NCI-H1694 treated with DMSO at 0.1 percent for 48 hours (cell line): ENCODE measurements around the gene RS1.

Source experiments
- DNase-seq: peaks from one replicate; lab custom pipeline; 2025; lab: John Stamatoyannopoulos, UW

Gene RS1

DNA sequence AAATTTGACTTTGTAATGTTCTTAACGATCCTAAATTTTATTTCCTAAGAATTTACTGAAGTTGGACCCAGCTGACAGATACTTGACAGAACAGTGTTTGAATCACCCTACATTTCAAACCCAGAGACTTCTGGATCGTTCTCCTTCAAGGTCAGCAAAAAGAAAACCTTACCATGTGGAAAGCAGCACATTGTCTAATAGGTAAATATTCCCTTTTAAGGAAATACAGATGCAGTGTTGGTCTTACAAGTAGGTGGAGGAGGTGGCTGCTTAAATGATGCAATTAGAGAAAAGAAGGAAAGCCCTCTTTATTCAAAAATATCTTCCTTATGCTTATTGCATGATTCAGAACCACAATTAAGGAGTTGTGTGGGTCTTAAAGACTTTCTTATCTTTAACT is 73.5 kb downstream of the RS1 start:
- DNase-seq, result no peak

DNA sequence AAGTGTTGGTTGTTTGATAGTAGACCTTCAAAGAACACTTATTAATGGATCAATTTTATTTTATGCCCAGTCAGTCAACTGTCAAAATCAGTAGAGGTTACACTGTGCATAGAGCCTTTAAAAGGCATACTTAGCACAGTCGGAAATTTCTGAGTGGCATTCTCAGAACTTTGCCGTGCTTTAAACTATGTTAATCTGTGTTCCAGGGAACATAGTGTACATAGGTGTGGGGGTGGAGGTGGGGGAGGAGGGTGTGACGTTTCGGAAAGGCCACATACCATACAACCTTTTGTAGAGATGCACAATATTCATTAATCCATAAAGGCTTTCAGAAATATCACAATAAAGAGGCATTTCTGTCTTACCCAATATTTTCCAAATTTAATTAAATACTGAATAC is 75.8 kb downstream of the RS1 start:
- DNase-seq, result no peak

DNA sequence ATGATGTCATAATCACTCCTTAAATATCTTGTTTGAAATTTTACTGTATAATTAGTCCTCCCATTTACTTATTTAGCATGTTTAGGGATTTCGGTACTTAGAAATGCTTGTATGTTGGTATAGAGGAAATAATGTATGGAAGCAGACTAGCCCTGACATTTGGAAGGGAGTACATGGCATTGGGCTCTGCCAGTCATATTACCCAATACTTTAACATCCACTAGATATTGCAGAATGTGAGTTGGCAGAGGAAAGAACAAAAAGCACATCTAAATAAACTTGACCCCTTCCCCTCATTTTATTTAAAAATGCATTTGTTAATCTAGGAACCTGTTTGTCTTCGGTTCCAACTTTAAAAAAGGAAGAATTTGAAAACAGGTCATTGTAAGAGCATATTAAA is 77.8 kb downstream of the RS1 start:
- no peak for DNase-seq

DNA sequence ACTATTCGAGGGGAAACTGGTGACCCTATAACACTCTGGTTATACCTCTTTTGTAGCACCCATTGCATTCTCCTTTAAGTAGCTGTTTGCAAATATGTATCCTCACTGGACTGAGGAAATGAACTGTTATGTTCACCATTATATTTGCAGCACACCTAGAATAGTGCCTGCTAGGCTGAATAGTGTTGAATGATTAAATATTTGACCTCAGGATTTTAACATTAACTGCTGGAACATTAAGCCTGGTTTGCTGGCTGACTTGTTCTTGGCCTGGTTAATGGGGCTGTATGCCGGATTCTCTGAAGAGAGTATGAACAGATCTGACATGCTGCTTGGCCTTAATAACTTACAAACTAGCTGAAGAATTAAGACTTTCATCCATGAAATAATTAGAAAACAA is 80.1 kb downstream of the RS1 start:
- DNase-seq, result no peak
